GM12878 (cell line): ENCODE measurements around the gene NXNL1. TPM values are rescaled to one million over a fixed set of nuclear protein-coding genes. Genes with fewer than 3 reads are reported as not detected.

Experiments
- ATAC-seq: fragments of 200-7000 bp; cut with Tn5 transposase; 3 replicates; pipeline ENCODE4 v1.9.1; 2020; ENCODE audit warnings: mild to moderate bottlenecking, moderate library complexity
- BruUV-seq: library from RNA; stranded (reverse); fragments of 400-500 nt; replicated peaks from 2 replicates; lab custom pipeline; 2021; lab: Mats Ljungman, UMichigan
- CTCF ChIA-PET: fragments of 300-600 bp; sonication (Branson Sonifier 250); formaldehyde crosslinking; extraction: SDS; loops from one replicate; lab custom pipeline; 2021; ENCODE audit warnings: inconsistent platforms; lab: Yijun Ruan, JAX
- POLR2A ChIA-PET: fragments of 350-600 bp; formaldehyde crosslinking; extraction: SDS; loops from one replicate; lab custom pipeline; 2021; ENCODE audit warnings: inconsistent platforms; lab: Charles Lee
- RAD21 ChIA-PET: fragments of 300-600 bp; sonication (Branson Sonifier 250); formaldehyde crosslinking; loops from one replicate; lab custom pipeline; 2023; ENCODE audit warnings: antibody characterized with exemption; ENCODE audit not compliant: unreplicated experiment; lab: Charles Lee
- SMC1A ChIA-PET: fragments of 300-600 bp; sonication (Branson Sonifier 250); formaldehyde crosslinking; loops from one replicate; lab custom pipeline; 2023; ENCODE audit not compliant: unreplicated experiment, uncharacterized antibody; lab: Charles Lee
- DNase-seq: peaks from one replicate; pipeline ENCODE4 v3.0.0-alpha.2; 2011; ENCODE audit warnings: low read depth, low spot score
- FAIRE-seq: peaks from 3 replicates; lab custom pipeline; 2011; peaks lifted over from hg19 to GRCh38; lab: Jason Lieb, UNC
- H2AFZ ChIP-seq: 2 replicates; pipeline ENCODE4 v1.6.0; 2011; ENCODE audit warnings: low read depth, low read length, control low read depth; ENCODE audit not compliant: control insufficient read depth
- H3K27ac ChIP-seq: 2 replicates; pipeline ENCODE4 v1.5.1; 2011; ENCODE audit warnings: control low read depth; ENCODE audit not compliant: control insufficient read depth, insufficient read depth
- H3K27me3 ChIP-seq, 2 experiments: replicated peaks in 1 of 2; 2 replicates each; pipeline versions ENCODE4 v1.6.0 to v1.6.1; 2011; ENCODE audit warnings: low read length in 1 of 2; ENCODE audit not compliant: control insufficient read depth in 2 of 2, insufficient read depth in 2 of 2
- H3K36me3 ChIP-seq, 2 experiments: 2 replicates each; pipeline ENCODE4 v1.5.1; 2011; ENCODE audit warnings: low read length in 1 of 2; ENCODE audit not compliant: control insufficient read depth in 2 of 2, insufficient read depth in 2 of 2
- H3K4me1 ChIP-seq: 2 replicates; pipeline ENCODE4 v1.6.1; 2011; ENCODE audit warnings: mild to moderate bottlenecking, low read length, moderate library complexity, mixed read lengths; ENCODE audit not compliant: control insufficient read depth, insufficient read depth
- H3K4me2 ChIP-seq: 2 replicates; pipeline ENCODE4 v1.6.0; 2011; ENCODE audit warnings: control low read depth; ENCODE audit not compliant: control insufficient read depth, insufficient read depth
- H3K4me3 ChIP-seq: fragments of 200-600 bp; sonication (generic); 2 replicates; pipeline ENCODE4 v1.5.1; 2016
- H3K79me2 ChIP-seq: 2 replicates; pipeline ENCODE4 v1.6.0; 2011; ENCODE audit warnings: low read length; ENCODE audit not compliant: control insufficient read depth, insufficient read depth
- H3K9ac ChIP-seq: 2 replicates; pipeline ENCODE4 v1.8.0; 2011; ENCODE audit warnings: low read length, control low read depth, mixed read lengths; ENCODE audit not compliant: control insufficient read depth, insufficient read depth
- H3K9me3 ChIP-seq: replicated peaks from 3 replicates; pipeline ENCODE4 v1.5.1; 2011; ENCODE audit warnings: mild to moderate bottlenecking, low read length; ENCODE audit not compliant: control insufficient read depth, insufficient read depth
- H4K20me1 ChIP-seq: 2 replicates; pipeline ENCODE4 v1.6.0; 2011; ENCODE audit not compliant: control insufficient read depth, insufficient read depth
- EED ChIP-seq: sonication (generic); IDR thresholded peaks from 2 replicates; pipeline ENCODE4 v1.6.1; 2016; ENCODE audit warnings: antibody characterized with exemption, low read depth
- FOS ChIP-seq: IDR thresholded peaks from 3 replicates; pipeline ENCODE4 v1.6.1; 2011; ENCODE audit warnings: borderline replicate concordance; ENCODE audit not compliant: insufficient read length; ENCODE audit errors: extremely low read depth
- MYB ChIP-seq: fragments of 150-350 bp; IDR thresholded peaks from 2 replicates; pipeline ENCODE4 v1.6.1; 2014; ENCODE audit warnings: mild to moderate bottlenecking, low read depth, low read length, borderline replicate concordance
- NBN ChIP-seq: fragments of 450-650 bp; IDR thresholded peaks from 2 replicates; pipeline ENCODE4 v1.6.1; 2016
- RAD21 ChIP-seq: IDR thresholded peaks from 2 replicates; pipeline ENCODE4 v1.6.1; 2011; ENCODE audit warnings: mild to moderate bottlenecking, low read depth, low read length, moderate library complexity; ENCODE audit not compliant: insufficient read depth
- RUNX3 ChIP-seq: IDR thresholded peaks from 2 replicates; pipeline ENCODE4 v1.6.1; 2012; ENCODE audit warnings: low read length, inconsistent platforms
- SMAD5 ChIP-seq: IDR thresholded peaks from 2 replicates; pipeline ENCODE4 v1.6.1; 2016; ENCODE audit warnings: antibody characterized with exemption, low read depth
- SMC3 ChIP-seq: IDR thresholded peaks from 2 replicates; pipeline ENCODE4 v1.6.1; 2011; ENCODE audit warnings: low read length, improper control_type of control experiment, borderline replicate concordance
- ZNF24 ChIP-seq: fragments of 450-650 bp; IDR thresholded peaks from 2 replicates; pipeline ENCODE4 v1.6.1; 2017; ENCODE audit warnings: antibody characterized with exemption, mild to moderate bottlenecking
- WGBS: methylation state at CpG from one replicate; pipeline ENCODE4 v1.1.6; 2016; ENCODE audit warnings: low lambda C conversion rate; ENCODE audit not compliant: insufficient replicate concordance, insufficient coverage; ENCODE audit errors: missing lambda C conversion rate; 5-methylcytosine and 5-hydroxymethylcytosine counted together
- in situ Hi-C: fragments of 300-500 bp; cut with MboI; formaldehyde crosslinking; loops from 9 replicates; pipeline ENCODE4 v1.14.3; 2018; ENCODE audit warnings: mixed read lengths
- intact Hi-C: fragments of 100-400 bp; cut with micrococcal nuclease; formaldehyde crosslinking; loops from one replicate; pipeline ENCODE4 v1.14.2; 2022; ENCODE audit not compliant: unreplicated experiment
- polyA plus RNA-seq, 11 experiments: library from polyadenylated mRNA; depleted of rRNA in 4 of 11; unstranded in 6 of 11; stranded (reverse) in 5 of 11; fragments of >200 nt; fragmentation: Nextera tagmentation in 4 of 11; fragmentation: Illumina TruSeq in 1 of 11; extraction: Ambion mirVana in 4 of 11; extraction: Trizol in 1 of 11; gene quantifications; 1 replicate in 1 of 11; 2 replicates in 10 of 11; pipeline versions ENCODE4 v1.2.1 to v1.2.3, GENCODE V29; 2011 to 2016; ENCODE audit warnings: inconsistent platforms in 2 of 11, missing spikeins in 2 of 11, low read depth in 1 of 11
- total RNA-seq, 4 experiments: library from RNA; depleted of rRNA in 3 of 4; stranded (reverse); fragments of >200 nt in 3 of 4; fragmentation: Illumina TruSeq in 1 of 4; extraction: Trizol in 1 of 4; gene quantifications; 2 replicates each; pipeline versions ENCODE4 v1.2.1 to v1.2.3, GENCODE V29; 2013 to 2021

Gene NXNL1
- total and polyA plus RNA-seq, 10 of the 15 experiments (the other 5 are each of a cell fraction or from before 2014, with no cell fraction given), result not detected

- TF ChIP-seq FOS (peak; percentile 10), RUNX3 (peak; percentile 35), RAD21 (peak; percentile 55), SMC3 (peak; percentile 22; the same call in 1 of the 2 replicates), SMAD5 (no peak), ZNF24 (no peak)
These were observed 19.3 kb downstream of the NXNL1 start (continued) for GRCh38 chr19:17441241-17442021.

- POLR2A ChIA-PET, result no interaction called here
- Histone ChIP-seq H4K20me1 (no peaks in the 10 kb centered on the region), H3K27me3 (no peaks in the 10 kb centered on the region), H3K36me3 (no peaks in the 10 kb centered on the region), H3K4me3 (no peak overlapping the region), H3K79me2 (no peaks in the 10 kb centered on the region), H2AFZ (no peak overlapping the region), H3K4me2 (no peak overlapping the region), H3K9me3 (no peaks in the 10 kb centered on the region; the same call in 2 of the 3 replicates), H3K9ac (no peak overlapping the region), H3K4me1 (no peaks in the 10 kb centered on the region), H3K27ac (no peak overlapping the region)
- TF ChIP-seq EED (no peak), NBN (no peak), MYB (no peak)
- RAD21 ChIA-PET, result no interaction called here
- intact Hi-C loops, result no loop called here
- FAIRE-seq (no peak), DNase-seq (no peak), ATAC-seq (no peak)
- BruUV-seq, result no TSS peak
- in situ Hi-C loops, result no loop called here
- CTCF ChIA-PET, result interaction anchor here (0.9 kb wide), 1 partner anchor 9 kb away, joined by 3 read pairs; no protein-coding TSS in a partner anchor
- SMC1A ChIA-PET, result interaction anchor here (0.6 kb wide), 1 partner anchor 58 kb away, joined by 4 read pairs; no protein-coding TSS in a partner anchor
- 55% methylated on average over 7 of the region's 7 CpGs for WGBS
These were observed 23.9 kb downstream of the NXNL1 start for GRCh38 chr19:17436874-17437267.
